Heart left ventricle (tissue), 13 donors: ENCODE results near the gene FAM53B.

Experiments
- CTCF ChIP-seq, 12 donors: fragments of 200-600 bp; sonication (generic) in 4 of 12; IDR thresholded peaks; one replicate each; pipeline versions ENCODE4 v1.5.0 to v1.8.0; 2018 to 2022; ENCODE audit warnings: antibody characterized with exemption in 12 of 12, mild to moderate bottlenecking in 5 of 12
- POLR2A ChIP-seq, 2 donors: fragments of 450-650 bp; IDR thresholded peaks; one replicate each; pipeline ENCODE4 v1.6.1; 2017; ENCODE audit warnings: antibody characterized with exemption in 2 of 2, mild to moderate bottlenecking in 2 of 2, moderate library complexity in 2 of 2
- donor health status: ischemic (EF 13 %, LVEDD 7.1; RV severe dilation, severe dysfunction).
- donor health status: DM: no; HTN: yes; CAD: no.
- donor health status: DM: no; HTN: no; CAD: no.
- donor health status: ischemic (EF 25% LVEDD 6.9; RV normal size, moderate dysfunction).
- donor health status: ischemic (EF 25% LVEDD 5.7; RV mildly dilated, moderate dysfunction).
- donor health status: ischemic (EF 35%, LVEDD 5.7; RV mildly dilated, moderate dysfunction).
- donor health status: nonischemic (EF 11% LVEDD 7.7; RV severe dilation, severe dysfunction).
- donor health status: DM: yes; HTN: yes; CAD: no.
- donor health status: PGD.
- donor health status: ischemic (EF 29% LVEDD 5.4; RV normal size, mild dysfunction).
- donor health status: nonischemic (EF 23%, LVEDD 6.1; RV moderate dilation, normal function).

- TF ChIP-seq POLR2A (IDR thresholded peaks at IDR 0.05) = no peak
- TF ChIP-seq CTCF (IDR thresholded peaks at IDR 0.05) = no peak
Observed at GRCh38 chr10:124672181-124672638, 72.0 kb downstream of the FAM53B start.
